GM19463 (cell line): ENCODE results near the gene CALML6.
A peak's percentile ranks its signal among the peaks of the same experiment; 100 is the strongest.

Experiments
- ATAC-seq: cut with Tn5 transposase; IDR thresholded peaks from one replicate; pipeline ENCODE4 v1.9.1; 2021; ENCODE audit warnings: mild to moderate bottlenecking, moderate library complexity; ENCODE audit not compliant: unreplicated experiment

CALML6 gene

GRCh38 chr1:1910651-1911331 is 4.3 kb upstream of the CALML6 start:
- no peak for ATAC-seq

GRCh38 chr1:1911350-1912041 is 3.6 kb upstream of the CALML6 start:
- ATAC-seq = no peak

- no peak for ATAC-seq
Observed at GRCh38 chr1:1914101-1914970, 724 bp upstream of the CALML6 start.

GRCh38 chr1:1915911-1916840 is 1.1 kb downstream of the CALML6 start:
- no peak for ATAC-seq

- ATAC-seq = no peak
Observed at GRCh38 chr1:1916851-1917251, 1.8 kb downstream of the CALML6 start.

GRCh38 chr1:1917304-1917976 is 2.4 kb downstream of the CALML6 start:
- no peak for ATAC-seq

- no peak for ATAC-seq
Observed at GRCh38 chr1:1917995-1918900, 3.2 kb downstream of the CALML6 start.

- ATAC-seq = peak; percentile 23
Observed at GRCh38 chr1:1918901-1919303, 3.8 kb downstream of the CALML6 start, which contains the start of gene TMEM52. TMEM52 (minus strand) TSS chr1:1919279; CDS start chr1:1919265, 14 bp downstream.

GRCh38 chr1:1919304-1920056 is 4.4 kb downstream of the CALML6 start:
- ATAC-seq = peak; percentile 88

GRCh38 chr1:1920057-1920607 is 5.1 kb downstream of the CALML6 start:
- no peak for ATAC-seq

- ATAC-seq = no peak
Observed at GRCh38 chr1:1920608-1921458, 5.8 kb downstream of the CALML6 start.

GRCh38 chr1:1921459-1921862 is 6.4 kb downstream of the CALML6 start:
- no peak for ATAC-seq

- no peak for ATAC-seq
Observed at GRCh38 chr1:1921901-1922701, 7.0 kb downstream of the CALML6 start.

GRCh38 chr1:1922702-1922955 is 7.6 kb downstream of the CALML6 start:
- no peak for ATAC-seq

GRCh38 chr1:1922956-1923833 is 8.1 kb downstream of the CALML6 start:
- no peak for ATAC-seq
